ENCODE results near the gene CA6.

Gene CA6

DNA sequence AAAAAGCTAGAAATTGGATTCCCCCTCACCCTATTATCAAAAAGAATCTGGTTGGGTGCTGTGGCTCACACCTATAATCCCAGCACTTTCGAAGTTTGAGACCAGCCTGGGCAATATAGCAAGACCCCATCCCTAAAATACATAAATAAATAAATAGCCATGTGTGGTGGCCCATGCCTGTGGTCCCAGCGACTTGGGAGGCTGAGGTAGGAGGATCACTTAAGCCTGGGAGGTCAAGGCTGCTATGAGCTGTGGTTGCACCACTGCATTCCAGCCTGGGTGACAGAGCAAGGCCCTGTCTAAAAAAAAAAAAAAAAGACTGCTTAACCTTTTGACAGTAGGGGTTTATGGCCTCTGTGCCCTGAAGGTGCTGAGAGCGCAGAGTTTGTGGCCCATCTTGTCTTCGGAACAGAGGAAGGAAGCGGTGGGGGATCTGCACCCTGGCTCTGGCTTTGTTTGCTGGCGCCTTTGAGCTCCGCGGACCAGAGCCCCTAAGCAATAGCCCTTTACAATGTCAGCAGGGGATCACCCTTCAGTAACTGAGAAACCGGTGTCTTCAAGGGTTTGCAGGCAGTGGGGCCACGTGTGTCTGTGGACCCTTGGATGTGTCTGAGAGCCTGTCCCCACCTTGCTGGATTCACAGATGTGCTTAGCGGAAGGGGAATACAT, 58.5 kb downstream of the CA6 start:
- H3K27me3 ChIP-seq (replicated peaks; ENCODE audit: control insufficient read depth, insufficient read depth, low read length) = no peaks in the 10 kb centered on the region; the same call in 1 of the 2 replicates
- no peak overlapping the region for H3K4me3 ChIP-seq (replicated peaks; ENCODE audit: low read depth, low read length)
- DNase-seq (ENCODE audit: extremely low read depth, insufficient read length) = no peak
- no peak for TF ChIP-seq CTCF (IDR thresholded peaks at IDR 0.05; ENCODE audit: insufficient read depth, low read length, poor library complexity, severe bottlenecking)
- H3K36me3 ChIP-seq (ENCODE audit: control insufficient read depth, insufficient read depth, low read length) = no peaks in the 10 kb centered on the region

- H3K4me3 ChIP-seq (replicated peaks; ENCODE audit: low read depth, low read length) = no peak overlapping the region
- peak; percentile 71 for DNase-seq (ENCODE audit: extremely low read depth, insufficient read length)
Observed at GRCh38 chr1:9004700-9005394, 59.2 kb downstream of the CA6 start.

DNA sequence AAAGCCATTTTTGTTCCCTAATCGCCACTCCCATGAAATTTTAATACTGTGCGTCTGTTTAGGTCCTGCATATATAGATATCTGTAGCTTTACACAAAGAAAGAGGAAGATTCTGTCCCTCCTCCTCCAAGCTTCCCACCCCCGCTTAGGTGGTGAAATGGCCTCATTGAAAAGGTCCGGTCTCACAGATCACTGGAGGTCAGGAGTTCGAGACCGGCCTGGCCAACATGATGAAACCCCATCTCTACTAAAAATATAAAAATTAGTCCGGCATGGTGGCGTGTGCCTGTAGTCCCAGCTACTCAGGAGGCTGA, 59.7 kb downstream of the CA6 start:
- H3K36me3 ChIP-seq (ENCODE audit: control insufficient read depth, insufficient read depth, low read length) = no peaks in the 10 kb centered on the region
- H3K4me3 ChIP-seq (replicated peaks; ENCODE audit: low read depth, low read length) = no peak overlapping the region
- no peak for TF ChIP-seq CTCF (IDR thresholded peaks at IDR 0.05; ENCODE audit: insufficient read depth, low read length, poor library complexity, severe bottlenecking)
- H3K27me3 ChIP-seq (replicated peaks; ENCODE audit: control insufficient read depth, insufficient read depth, low read length) = no peaks in the 10 kb centered on the region; the same call in 1 of the 2 replicates
- DNase-seq (ENCODE audit: extremely low read depth, insufficient read length) = no peak

More at GRCh38 chr1:9004700-9005394, 59.2 kb downstream of the CA6 start:
- no peaks in the 10 kb centered on the region; the same call in 1 of the 2 replicates for H3K27me3 ChIP-seq (replicated peaks; ENCODE audit: control insufficient read depth, insufficient read depth, low read length)
- TF ChIP-seq CTCF (IDR thresholded peaks at IDR 0.05; ENCODE audit: insufficient read depth, low read length, poor library complexity, severe bottlenecking) = peak; percentile 98
- no peaks in the 10 kb centered on the region for H3K36me3 ChIP-seq (ENCODE audit: control insufficient read depth, insufficient read depth, low read length)

GRCh38 chr1:9006956-9007615, 61.4 kb downstream of the CA6 start:
- no peak for DNase-seq (ENCODE audit: extremely low read depth, insufficient read length)
- no peak overlapping the region for H3K4me3 ChIP-seq (replicated peaks; ENCODE audit: low read depth, low read length)
- H3K36me3 ChIP-seq (ENCODE audit: control insufficient read depth, insufficient read depth, low read length) = no peaks in the 10 kb centered on the region
- no peak for TF ChIP-seq CTCF (IDR thresholded peaks at IDR 0.05; ENCODE audit: insufficient read depth, low read length, poor library complexity, severe bottlenecking)
- no peaks in the 10 kb centered on the region; the same call in 1 of the 2 replicates for H3K27me3 ChIP-seq (replicated peaks; ENCODE audit: control insufficient read depth, insufficient read depth, low read length)

- Histone ChIP-seq H3K27me3 (replicated peaks; ENCODE audit: control insufficient read depth, insufficient read depth, low read length) (no peaks in the 10 kb centered on the region; the same call in 1 of the 2 replicates), H3K4me3 (replicated peaks; ENCODE audit: low read depth, low read length) (no peak overlapping the region), H3K36me3 (ENCODE audit: control insufficient read depth, insufficient read depth, low read length) (no peaks in the 10 kb centered on the region)
- TF ChIP-seq CTCF (IDR thresholded peaks at IDR 0.05; ENCODE audit: insufficient read depth, low read length, poor library complexity, severe bottlenecking) = no peak
- DNase-seq (ENCODE audit: extremely low read depth, insufficient read length) = peak; percentile 64
Observed at GRCh38 chr1:9008236-9008635, 62.6 kb downstream of the CA6 start.
